Measurements from ENCODE around the gene SLC13A4. TPM values are rescaled to one million over a fixed set of nuclear protein-coding genes. Genes with fewer than 3 reads are reported as not detected.

Gene SLC13A4
- total RNA-seq, 1 experiment from 2014 or later = not detected

DNA sequence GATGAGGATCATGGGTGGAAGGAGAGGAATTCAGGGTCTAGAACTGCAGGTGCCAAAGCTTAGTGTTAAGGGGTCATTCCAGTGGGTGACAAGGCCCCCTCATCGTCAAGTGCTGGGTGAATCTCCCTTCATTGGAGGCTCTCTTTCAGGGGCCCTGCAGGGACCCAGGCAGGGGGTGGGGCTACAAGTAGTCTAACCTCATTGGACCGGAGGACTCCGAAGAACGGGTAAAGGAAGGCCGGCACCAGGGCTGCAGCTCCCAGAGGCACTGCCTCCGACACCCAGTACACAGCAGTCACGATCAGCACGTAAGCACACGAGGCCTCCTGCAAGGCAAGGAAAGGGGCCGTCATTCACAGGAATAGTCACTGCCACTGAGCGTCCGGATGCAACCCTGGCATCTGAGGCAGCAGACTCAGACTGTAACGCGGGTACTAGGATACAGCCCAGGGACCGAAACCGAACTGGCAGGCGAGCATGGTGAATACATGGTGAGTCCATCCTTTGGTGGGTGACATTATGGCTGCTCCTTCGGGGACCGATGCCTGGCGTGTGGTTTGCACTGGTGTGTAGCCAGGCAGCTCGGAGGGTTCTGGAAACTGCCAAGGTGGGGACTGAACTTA lies 6.7 kb downstream of the SLC13A4 start:
- intact Hi-C loops (cut with micrococcal nuclease; ENCODE audit: unreplicated experiment) = no loop called here
- no TSS peak for BruUV-seq (replicated peaks)
- CTCF ChIA-PET = no interaction called here

DNA sequence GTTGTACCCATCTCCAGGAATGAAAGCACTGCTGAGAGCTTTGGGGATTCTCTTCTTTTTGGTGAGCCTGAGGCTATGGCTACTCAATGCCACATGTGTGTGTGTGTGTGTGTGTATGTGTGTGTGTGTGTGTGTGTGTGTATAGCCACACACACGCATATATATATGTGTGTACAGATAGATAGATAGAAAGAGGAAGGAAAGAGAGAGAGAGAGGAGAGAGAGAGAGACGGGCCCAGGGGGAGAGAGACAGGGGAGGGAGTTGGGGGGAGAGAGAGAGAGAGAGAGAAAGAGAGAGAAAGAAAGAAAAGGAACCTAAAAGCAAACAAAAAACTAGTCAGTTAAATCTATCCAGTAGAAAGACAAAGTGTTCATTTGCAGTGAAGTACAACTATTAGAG lies 8.3 kb downstream of the SLC13A4 start:
- no peak for DNase-seq (ENCODE audit: low spot score)
- Histone ChIP-seq H3K27ac (ENCODE audit: low read depth, low read length, poor library complexity, severe bottlenecking) (no peak overlapping the region), H3K9me3 (ENCODE audit: low read depth, low read length, poor library complexity, severe bottlenecking) (no peaks in the 10 kb centered on the region), H3K4me3 (ENCODE audit: low read depth, low read length, poor library complexity, severe bottlenecking) (no peak overlapping the region), H3K36me3 (ENCODE audit: insufficient read depth, low read length, poor library complexity, severe bottlenecking) (no peaks in the 10 kb centered on the region), H3K27me3 (replicated peaks; ENCODE audit: insufficient read depth, low read depth, low read length, poor library complexity) (peaks cover 82% of the 10 kb centered on the region), H3K4me1 (ENCODE audit: insufficient read depth, low read length, poor library complexity, severe bottlenecking) (peaks cover 10% of the 10 kb centered on the region)
- BruUV-seq (replicated peaks) = no TSS peak
- ChIA-PET POLR2A (ENCODE audit: low non-redundant PET) (no interaction called here), CTCF (no interaction called here)
- intact Hi-C loops (cut with micrococcal nuclease; ENCODE audit: unreplicated experiment) = no loop called here
- TF ChIP-seq, protein P1, sequence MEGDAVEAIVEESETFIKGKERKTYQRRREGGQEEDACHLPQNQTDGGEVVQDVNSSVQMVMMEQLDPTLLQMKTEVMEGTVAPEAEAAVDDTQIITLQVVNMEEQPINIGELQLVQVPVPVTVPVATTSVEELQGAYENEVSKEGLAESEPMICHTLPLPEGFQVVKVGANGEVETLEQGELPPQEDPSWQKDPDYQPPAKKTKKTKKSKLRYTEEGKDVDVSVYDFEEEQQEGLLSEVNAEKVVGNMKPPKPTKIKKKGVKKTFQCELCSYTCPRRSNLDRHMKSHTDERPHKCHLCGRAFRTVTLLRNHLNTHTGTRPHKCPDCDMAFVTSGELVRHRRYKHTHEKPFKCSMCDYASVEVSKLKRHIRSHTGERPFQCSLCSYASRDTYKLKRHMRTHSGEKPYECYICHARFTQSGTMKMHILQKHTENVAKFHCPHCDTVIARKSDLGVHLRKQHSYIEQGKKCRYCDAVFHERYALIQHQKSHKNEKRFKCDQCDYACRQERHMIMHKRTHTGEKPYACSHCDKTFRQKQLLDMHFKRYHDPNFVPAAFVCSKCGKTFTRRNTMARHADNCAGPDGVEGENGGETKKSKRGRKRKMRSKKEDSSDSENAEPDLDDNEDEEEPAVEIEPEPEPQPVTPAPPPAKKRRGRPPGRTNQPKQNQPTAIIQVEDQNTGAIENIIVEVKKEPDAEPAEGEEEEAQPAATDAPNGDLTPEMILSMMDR (conservative IDR thresholded peaks at IDR 0.05; ENCODE audit: low read depth, low read length) = no peak
- no peak for TF ChIP-seq EZH2 (IDR thresholded peaks at IDR 0.05; ENCODE audit: borderline replicate concordance, low read depth, low read length, poor library complexity, severe bottlenecking)

More for the DNA sequence above, 6.7 kb downstream of the SLC13A4 start:
- Histone ChIP-seq H3K9me3 (ENCODE audit: low read depth, low read length, poor library complexity, severe bottlenecking) (no peaks in the 10 kb centered on the region), H3K4me1 (ENCODE audit: insufficient read depth, low read length, poor library complexity, severe bottlenecking) (peaks cover 10% of the 10 kb centered on the region), H3K27me3 (replicated peaks; ENCODE audit: insufficient read depth, low read depth, low read length, poor library complexity) (peaks cover 93% of the 10 kb centered on the region), H3K4me3 (ENCODE audit: low read depth, low read length, poor library complexity, severe bottlenecking) (no peak overlapping the region), H3K36me3 (ENCODE audit: insufficient read depth, low read length, poor library complexity, severe bottlenecking) (no peaks in the 10 kb centered on the region), H3K27ac (ENCODE audit: low read depth, low read length, poor library complexity, severe bottlenecking) (no peak overlapping the region)
- POLR2A ChIA-PET (ENCODE audit: low non-redundant PET) = no interaction called here
- TF ChIP-seq EZH2 (IDR thresholded peaks at IDR 0.05; ENCODE audit: borderline replicate concordance, low read depth, low read length, poor library complexity, severe bottlenecking) = no peak
- TF ChIP-seq, protein P1 (conservative IDR thresholded peaks at IDR 0.05; ENCODE audit: low read depth, low read length) = no peak
- no peak for DNase-seq (ENCODE audit: low spot score)

DNA sequence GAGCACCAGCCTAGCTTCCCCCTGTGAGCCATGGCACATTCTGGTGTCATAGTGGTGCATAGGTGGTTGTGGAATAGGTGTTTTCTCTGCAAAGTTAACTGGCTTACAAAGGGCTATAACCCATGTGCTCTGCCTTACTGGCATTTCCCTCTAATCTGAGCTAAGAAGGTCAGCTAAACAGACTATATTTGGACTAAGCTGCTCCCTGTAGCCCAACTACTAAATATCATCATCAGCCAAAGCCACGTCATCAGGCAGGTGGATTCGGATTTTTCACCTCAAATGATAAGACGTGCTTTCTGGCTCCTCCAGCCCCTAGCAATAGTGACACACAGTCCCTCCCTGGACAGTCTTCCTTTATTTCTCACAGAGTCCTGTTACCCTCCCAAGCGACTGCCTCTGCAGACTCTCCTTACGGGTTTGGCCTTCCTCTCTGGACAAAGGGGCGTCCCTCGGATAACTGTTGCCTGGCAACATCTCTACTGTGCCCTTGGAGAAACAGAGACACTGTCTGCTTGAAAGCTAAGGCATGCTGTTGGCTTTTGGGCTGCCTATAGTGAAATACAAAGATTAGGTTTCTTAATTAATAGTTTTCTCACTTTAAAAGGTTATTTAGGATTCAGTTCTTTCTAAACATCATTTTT lies 9.1 kb downstream of the SLC13A4 start:
- no peak overlapping the region for H3K27ac ChIP-seq (ENCODE audit: low read depth, low read length, poor library complexity, severe bottlenecking)
- TF ChIP-seq, protein P1 (conservative IDR thresholded peaks at IDR 0.05; ENCODE audit: low read depth, low read length) = no peak
- TF ChIP-seq EZH2 (IDR thresholded peaks at IDR 0.05; ENCODE audit: borderline replicate concordance, low read depth, low read length, poor library complexity, severe bottlenecking) = no peak
- H3K27me3 ChIP-seq (replicated peaks; ENCODE audit: insufficient read depth, low read depth, low read length, poor library complexity) = peaks cover 82% of the 10 kb centered on the region
- peaks cover 10% of the 10 kb centered on the region for H3K4me1 ChIP-seq (ENCODE audit: insufficient read depth, low read length, poor library complexity, severe bottlenecking)
- DNase-seq (ENCODE audit: low spot score) = no peak
- no peaks in the 10 kb centered on the region for H3K36me3 ChIP-seq (ENCODE audit: insufficient read depth, low read length, poor library complexity, severe bottlenecking)
- no TSS peak for BruUV-seq (replicated peaks)
- H3K9me3 ChIP-seq (ENCODE audit: low read depth, low read length, poor library complexity, severe bottlenecking) = no peaks in the 10 kb centered on the region
- CTCF ChIA-PET = no interaction called here
- intact Hi-C loops (cut with micrococcal nuclease; ENCODE audit: unreplicated experiment) = no loop called here
- no peak overlapping the region for H3K4me3 ChIP-seq (ENCODE audit: low read depth, low read length, poor library complexity, severe bottlenecking)
- POLR2A ChIA-PET (ENCODE audit: low non-redundant PET) = no interaction called here
